ENCODE data around the gene MED13L.

GRCh38 chr12:116187151-116187511 is 90.4 kb downstream of the MED13L start:
- TF ChIP-seq SP1 (IDR thresholded peaks at IDR 0.05; ENCODE audit: low read depth, low read length) = no peak
- TF ChIP-seq, protein P1, sequence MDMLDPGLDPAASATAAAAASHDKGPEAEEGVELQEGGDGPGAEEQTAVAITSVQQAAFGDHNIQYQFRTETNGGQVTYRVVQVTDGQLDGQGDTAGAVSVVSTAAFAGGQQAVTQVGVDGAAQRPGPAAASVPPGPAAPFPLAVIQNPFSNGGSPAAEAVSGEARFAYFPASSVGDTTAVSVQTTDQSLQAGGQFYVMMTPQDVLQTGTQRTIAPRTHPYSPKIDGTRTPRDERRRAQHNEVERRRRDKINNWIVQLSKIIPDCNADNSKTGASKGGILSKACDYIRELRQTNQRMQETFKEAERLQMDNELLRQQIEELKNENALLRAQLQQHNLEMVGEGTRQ (IDR thresholded peaks at IDR 0.05; ENCODE audit: low read length) = no peak
